NB4 (cell line): Measurements from ENCODE around the gene TSHZ2.

Source experiments
- POLR2A ChIP-seq: IDR thresholded peaks from 2 replicates; pipeline ENCODE4 v1.6.1; 2011; ENCODE audit warnings: mild to moderate bottlenecking; ENCODE audit not compliant: insufficient read length; ENCODE audit errors: extremely low read depth
- TF ChIP-seq, protein P1 (sequence below): IDR thresholded peaks from one replicate; pipeline ENCODE4 v1.5.1; 2012; ENCODE audit warnings: low read depth, low read length

DNA sequence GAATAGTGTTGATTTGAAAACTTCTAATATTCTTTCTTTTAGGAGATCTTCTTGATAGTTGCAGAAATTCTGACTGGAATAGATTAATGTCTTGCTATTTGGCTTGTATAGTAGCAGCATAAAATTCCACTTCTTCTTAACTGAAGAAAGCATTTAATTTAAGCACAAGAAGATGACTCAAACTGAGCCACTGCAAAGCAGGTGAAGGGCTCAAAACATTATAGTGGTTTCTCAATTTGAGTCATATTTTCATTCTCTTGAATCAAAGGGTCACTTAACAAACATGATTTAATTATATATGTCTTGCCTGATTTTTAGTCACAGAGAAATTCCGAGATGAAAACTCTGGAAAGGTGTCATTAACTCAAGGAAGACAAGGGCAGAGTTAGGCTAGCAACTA, 382.2 kb downstream of the TSHZ2 start:
- TF ChIP-seq, protein P1, sequence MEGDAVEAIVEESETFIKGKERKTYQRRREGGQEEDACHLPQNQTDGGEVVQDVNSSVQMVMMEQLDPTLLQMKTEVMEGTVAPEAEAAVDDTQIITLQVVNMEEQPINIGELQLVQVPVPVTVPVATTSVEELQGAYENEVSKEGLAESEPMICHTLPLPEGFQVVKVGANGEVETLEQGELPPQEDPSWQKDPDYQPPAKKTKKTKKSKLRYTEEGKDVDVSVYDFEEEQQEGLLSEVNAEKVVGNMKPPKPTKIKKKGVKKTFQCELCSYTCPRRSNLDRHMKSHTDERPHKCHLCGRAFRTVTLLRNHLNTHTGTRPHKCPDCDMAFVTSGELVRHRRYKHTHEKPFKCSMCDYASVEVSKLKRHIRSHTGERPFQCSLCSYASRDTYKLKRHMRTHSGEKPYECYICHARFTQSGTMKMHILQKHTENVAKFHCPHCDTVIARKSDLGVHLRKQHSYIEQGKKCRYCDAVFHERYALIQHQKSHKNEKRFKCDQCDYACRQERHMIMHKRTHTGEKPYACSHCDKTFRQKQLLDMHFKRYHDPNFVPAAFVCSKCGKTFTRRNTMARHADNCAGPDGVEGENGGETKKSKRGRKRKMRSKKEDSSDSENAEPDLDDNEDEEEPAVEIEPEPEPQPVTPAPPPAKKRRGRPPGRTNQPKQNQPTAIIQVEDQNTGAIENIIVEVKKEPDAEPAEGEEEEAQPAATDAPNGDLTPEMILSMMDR: no peak
- no peak for TF ChIP-seq POLR2A
